ENCODE results near the gene FLT4.
A peak's percentile ranks its signal among the peaks of the same experiment; 100 is the strongest.

The FLT4 gene

DNA sequence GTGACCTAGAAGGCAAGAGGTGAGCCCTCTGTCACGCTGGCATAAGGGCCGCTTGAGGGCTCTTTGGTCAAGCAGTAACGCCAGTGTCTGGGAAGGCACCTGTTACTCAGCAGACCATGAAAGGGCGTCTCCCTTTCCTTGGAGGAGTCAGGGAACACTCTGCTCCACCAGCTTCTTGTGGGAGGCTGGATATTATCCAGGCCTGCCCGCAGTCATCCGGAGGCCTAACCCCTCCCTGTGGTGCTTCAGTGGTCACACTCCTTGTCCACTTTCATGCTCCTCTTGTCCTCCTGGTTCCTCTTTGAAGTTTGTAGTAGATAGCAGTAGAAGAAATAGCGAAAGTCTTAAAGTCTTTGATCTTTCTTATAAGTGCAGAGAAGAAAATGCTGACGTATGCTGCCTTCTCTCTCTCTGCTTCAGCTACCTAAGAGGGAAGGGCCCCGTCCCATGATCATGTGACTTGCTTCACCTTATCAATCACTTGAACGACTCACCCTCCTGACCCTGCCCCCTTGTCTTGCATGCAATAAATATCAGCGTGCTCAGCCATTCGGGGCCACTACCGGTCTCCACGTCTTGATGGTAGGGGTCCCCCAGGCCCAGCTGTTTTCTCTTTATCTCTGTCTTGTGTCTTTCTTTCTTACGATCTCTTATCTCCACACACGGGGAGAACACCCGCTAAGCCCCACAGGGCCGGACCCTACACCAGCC lies 41.4 kb downstream of the FLT4 start:
- no peak for DNase-seq (ENCODE audit: low read depth)

GRCh38 chr5:180606215-180606785 lies 43.1 kb downstream of the FLT4 start:
- no peak for DNase-seq (ENCODE audit: low read depth)

- DNase-seq (ENCODE audit: low read depth) = peak; percentile 40
Measured at GRCh38 chr5:180605554-180606214, 43.7 kb downstream of the FLT4 start.

GRCh38 chr5:180604271-180604670 lies 45.1 kb downstream of the FLT4 start:
- no peak for DNase-seq (ENCODE audit: low read depth)

DNA sequence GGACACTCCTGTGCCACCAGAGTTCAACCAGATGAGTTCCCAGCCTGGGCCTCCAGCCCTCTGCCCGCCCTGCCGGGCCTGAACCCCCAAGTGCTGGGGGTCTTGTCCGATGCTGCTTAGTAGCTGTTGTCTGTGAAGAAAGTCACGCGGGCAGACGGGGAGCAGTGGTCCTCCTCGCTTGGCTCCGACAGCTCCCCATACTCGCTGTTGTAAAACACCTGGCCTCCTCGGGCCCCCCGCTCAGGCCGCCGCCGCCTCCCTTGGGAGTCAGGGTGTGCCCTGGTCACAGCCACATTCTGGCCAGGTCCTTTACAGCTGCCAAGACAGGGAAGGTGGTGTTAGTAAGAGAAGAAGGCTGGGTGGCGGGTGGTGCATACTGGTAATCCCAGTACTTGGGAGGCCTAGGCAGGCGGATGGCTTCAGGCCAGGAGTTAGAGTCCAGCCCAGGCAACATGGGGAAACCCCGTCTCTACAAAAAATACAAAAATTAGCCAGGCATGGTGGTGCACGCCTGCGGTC lies 46.3 kb downstream of the FLT4 start:
- DNase-seq (ENCODE audit: low read depth) = no peak

- no peak for DNase-seq (ENCODE audit: low read depth)
Measured at GRCh38 chr5:180602481-180603075, 46.8 kb downstream of the FLT4 start.

GRCh38 chr5:180601591-180602480 lies 47.6 kb downstream of the FLT4 start:
- DNase-seq (ENCODE audit: low read depth) = no peak

DNA sequence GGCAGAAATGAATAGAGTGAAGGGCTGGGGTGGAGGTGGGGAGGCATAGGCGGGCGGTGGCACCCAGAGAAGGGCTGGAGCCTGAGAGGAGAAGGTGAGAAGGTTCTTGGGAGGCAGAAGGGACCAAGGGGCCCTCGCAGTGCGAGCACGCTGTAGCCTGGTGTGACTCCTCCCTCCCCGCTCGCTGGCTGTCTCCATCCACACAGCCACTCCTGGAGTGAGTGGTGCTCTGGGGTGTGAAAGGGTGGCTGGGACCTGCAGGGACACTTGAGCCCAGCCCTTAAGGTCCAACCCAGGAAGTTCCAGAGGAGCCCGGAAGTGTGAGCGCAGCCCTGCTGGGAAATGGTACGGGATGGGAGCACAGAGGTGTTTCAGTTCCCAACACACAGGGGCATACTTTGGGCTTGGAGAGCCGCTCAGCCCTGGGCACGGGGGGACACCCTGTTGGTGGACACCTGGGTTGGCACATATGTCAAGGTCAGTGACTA lies 48.8 kb downstream of the FLT4 start:
- no peak for DNase-seq (ENCODE audit: low read depth)

- DNase-seq (ENCODE audit: low read depth) = no peak
Measured at GRCh38 chr5:180599981-180600553, 49.3 kb downstream of the FLT4 start.

GRCh38 chr5:180599590-180599914 lies 49.8 kb downstream of the FLT4 start:
- DNase-seq (ENCODE audit: low read depth) = no peak

- no peak for DNase-seq (ENCODE audit: low read depth)
Measured at GRCh38 chr5:180598797-180599589, 50.4 kb downstream of the FLT4 start.

GRCh38 chr5:180598316-180598701 lies 51.1 kb downstream of the FLT4 start:
- DNase-seq (ENCODE audit: low read depth) = no peak

GRCh38 chr5:180596668-180597231 lies 52.6 kb downstream of the FLT4 start:
- no peak for DNase-seq (ENCODE audit: low read depth)

GRCh38 chr5:180596115-180596667 lies 53.2 kb downstream of the FLT4 start:
- DNase-seq (ENCODE audit: low read depth) = no peak

DNA sequence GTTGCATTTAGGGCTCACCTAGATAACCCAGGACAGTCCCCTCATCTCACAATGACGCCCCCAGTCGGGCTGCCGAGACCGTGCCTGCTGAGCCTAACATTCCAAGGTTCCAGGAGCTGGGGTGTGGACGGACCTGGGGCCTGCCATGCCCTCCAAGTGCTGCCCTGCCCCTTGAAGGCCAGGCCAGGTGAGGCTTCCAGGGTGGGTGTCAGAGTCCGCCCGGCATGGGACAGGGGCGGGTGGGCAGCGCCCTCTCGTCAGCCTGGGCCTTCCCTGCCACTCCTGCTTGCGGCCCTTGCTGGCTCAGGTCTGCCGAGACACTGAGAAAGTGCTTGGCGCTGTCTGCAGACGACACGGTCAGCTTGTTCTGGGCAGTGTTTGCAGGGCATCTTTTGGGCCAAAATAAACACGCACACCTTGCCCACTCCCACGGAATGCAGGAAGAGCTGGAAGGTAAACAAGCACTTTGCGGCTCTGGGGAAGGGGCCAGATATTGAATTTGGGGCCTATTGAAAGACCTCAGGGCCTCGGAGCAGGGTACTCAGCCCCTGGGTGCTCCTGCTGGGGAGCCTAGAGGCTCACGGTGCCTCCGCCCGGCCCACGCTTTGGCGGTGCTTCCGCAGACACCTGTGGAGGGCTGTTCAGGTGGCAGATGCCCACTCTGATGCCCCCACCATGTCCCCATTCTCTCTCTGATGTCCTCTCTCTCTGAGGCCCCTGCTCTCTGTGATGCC lies 53.9 kb downstream of the FLT4 start:
- DNase-seq (ENCODE audit: low read depth) = no peak

DNA sequence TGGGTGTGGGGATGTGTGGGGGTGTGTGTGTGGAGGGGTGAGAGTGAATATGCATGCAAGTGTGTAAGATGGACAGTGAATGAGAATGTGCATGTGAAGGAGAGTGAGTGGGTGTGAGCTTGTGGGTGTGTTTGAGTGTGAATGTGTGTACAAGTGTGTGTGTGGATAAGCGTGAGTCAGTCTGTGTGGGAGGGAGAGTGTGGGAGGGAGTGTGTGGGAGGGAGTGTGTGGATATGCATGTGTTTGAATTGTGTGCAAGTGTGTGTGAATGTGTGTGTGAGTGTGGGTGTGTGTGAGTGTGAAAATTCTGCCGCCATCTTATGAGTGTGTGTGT lies 54.4 kb downstream of the FLT4 start:
- no peak for DNase-seq (ENCODE audit: low read depth)

- DNase-seq (ENCODE audit: low read depth) = no peak
Measured at GRCh38 chr5:180594311-180595045, 54.9 kb downstream of the FLT4 start.

DNA sequence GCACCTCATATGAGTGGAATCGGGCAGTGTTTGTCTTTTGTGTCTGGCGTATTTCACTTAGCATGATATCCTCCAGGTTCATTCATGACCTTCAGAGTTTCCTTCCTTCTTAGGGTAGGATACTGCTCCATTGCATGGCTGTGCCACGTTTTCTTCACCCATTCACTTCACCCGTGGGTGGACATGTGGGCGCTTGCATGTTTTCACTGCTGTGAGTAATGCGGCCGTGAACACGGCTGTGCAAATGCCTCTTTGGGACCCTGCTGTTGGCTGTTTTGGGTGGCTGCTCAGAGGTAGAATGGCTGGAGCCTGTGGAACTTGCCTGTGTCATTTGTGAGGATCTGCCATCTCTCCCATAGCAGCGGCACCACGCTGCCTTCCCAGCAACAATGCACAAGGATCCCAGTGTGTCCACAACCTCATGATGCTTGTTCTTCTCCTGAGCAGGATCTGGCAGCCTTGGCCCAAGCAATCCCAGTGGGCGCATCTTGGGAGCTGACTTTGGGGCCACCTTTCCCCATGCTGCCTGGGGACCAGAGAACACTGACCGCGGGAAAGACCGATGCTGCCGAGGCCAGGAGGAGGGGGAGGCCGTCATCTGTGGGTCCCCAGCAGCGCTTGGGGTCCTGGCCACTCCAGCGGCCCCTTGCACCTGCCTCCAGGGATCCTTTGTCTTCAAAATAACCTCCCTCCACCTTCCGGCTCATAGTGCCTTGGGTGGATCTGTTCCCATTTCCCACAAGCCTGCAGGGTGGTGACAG lies 55.8 kb downstream of the FLT4 start:
- DNase-seq (ENCODE audit: low read depth) = no peak
